ENCODE data around the gene KIF21B. TPM values are rescaled to one million over a fixed set of nuclear protein-coding genes. Genes with fewer than 3 reads are reported as not detected.
A peak's percentile ranks its signal among the peaks of the same experiment; 100 is the strongest.

KIF21B gene
- total RNA-seq, 2 donors from 2014 or later = 0.48 to 1.5 TPM

GRCh38 chr1:201036188-201036842 is 12.8 kb upstream of the KIF21B start:
- Histone ChIP-seq H3K27ac (no peak overlapping the region), H3K9me3 (no peaks in the 10 kb centered on the region), H3K27me3 (no peaks in the 10 kb centered on the region), H3K36me3 (no peaks in the 10 kb centered on the region), H3K4me3 (no peak overlapping the region), H3K4me1 (no peaks in the 10 kb centered on the region)
- no peak for DNase-seq (ENCODE audit: low spot score)
- TF ChIP-seq CTCF (IDR thresholded peaks at IDR 0.05) = no peak

GRCh38 chr1:201034671-201035070 is 11.2 kb upstream of the KIF21B start:
- no peak for DNase-seq (ENCODE audit: low spot score)
- Histone ChIP-seq H3K27ac (no peak overlapping the region), H3K9me3 (no peaks in the 10 kb centered on the region), H3K36me3 (no peaks in the 10 kb centered on the region), H3K4me1 (no peaks in the 10 kb centered on the region), H3K27me3 (no peaks in the 10 kb centered on the region), H3K4me3 (no peak overlapping the region)
- TF ChIP-seq CTCF (IDR thresholded peaks at IDR 0.05) = no peak

- H3K27ac ChIP-seq = no peak overlapping the region
- H3K4me3 ChIP-seq = no peak overlapping the region
- H3K9me3 ChIP-seq = no peaks in the 10 kb centered on the region
- TF ChIP-seq CTCF (IDR thresholded peaks at IDR 0.05) = no peak
- peaks cover 0 to 13% of the 10 kb centered on the region in 2 donors for H3K4me1 ChIP-seq
- H3K27me3 ChIP-seq = no peaks in the 10 kb centered on the region
- no peaks in the 10 kb centered on the region for H3K36me3 ChIP-seq
- no peak for DNase-seq (ENCODE audit: low spot score)
These were observed 8.9 kb upstream of the KIF21B start for GRCh38 chr1:201032408-201032807.

- no peaks in the 10 kb centered on the region for H3K27me3 ChIP-seq
- TF ChIP-seq CTCF (IDR thresholded peaks at IDR 0.05) = no peak
- peak overlapping the region; percentile 32 to 51 for H3K27ac ChIP-seq
- peaks cover 0 to 28% of the 10 kb centered on the region in 2 donors for H3K4me1 ChIP-seq
- DNase-seq (ENCODE audit: low spot score) = peak; percentile 70
- no peaks in the 10 kb centered on the region for H3K36me3 ChIP-seq
- H3K4me3 ChIP-seq = no peak overlapping the region
- no peaks in the 10 kb centered on the region for H3K9me3 ChIP-seq
These were observed 5.0 kb upstream of the KIF21B start for GRCh38 chr1:201028461-201028889.

GRCh38 chr1:201026836-201027235 is 3.3 kb upstream of the KIF21B start:
- H3K4me3 ChIP-seq = no peak overlapping the region
- no peak for DNase-seq (ENCODE audit: low spot score)
- no peak overlapping the region for H3K27ac ChIP-seq
- TF ChIP-seq CTCF (IDR thresholded peaks at IDR 0.05) = no peak
- no peaks in the 10 kb centered on the region for H3K36me3 ChIP-seq
- no peaks in the 10 kb centered on the region for H3K27me3 ChIP-seq
- peaks cover 4 to 42% of the 10 kb centered on the region in 2 donors for H3K4me1 ChIP-seq
- H3K9me3 ChIP-seq = no peaks in the 10 kb centered on the region

- peaks cover 4 to 47% of the 10 kb centered on the region in 2 donors for H3K4me1 ChIP-seq
These were observed 2.7 kb upstream of the KIF21B start for GRCh38 chr1:201026234-201026633.

More at GRCh38 chr1:201026234-201026633, 2.7 kb upstream of the KIF21B start:
- DNase-seq (ENCODE audit: low spot score) = no peak
- TF ChIP-seq CTCF (IDR thresholded peaks at IDR 0.05) = no peak
- Histone ChIP-seq H3K27me3 (no peaks in the 10 kb centered on the region), H3K27ac (no peak overlapping the region), H3K4me3 (no peak overlapping the region), H3K9me3 (no peaks in the 10 kb centered on the region), H3K36me3 (no peaks in the 10 kb centered on the region)
